NOMO-1 treated with dmso at 0.1 percent for 144 hours (cell line): ENCODE measurements around the gene HDAC9.

Source experiments
- DNase-seq: peaks from one replicate; lab custom pipeline; 2025; ENCODE audit not compliant: unreplicated experiment; lab: John Stamatoyannopoulos, UW

The HDAC9 gene

DNA sequence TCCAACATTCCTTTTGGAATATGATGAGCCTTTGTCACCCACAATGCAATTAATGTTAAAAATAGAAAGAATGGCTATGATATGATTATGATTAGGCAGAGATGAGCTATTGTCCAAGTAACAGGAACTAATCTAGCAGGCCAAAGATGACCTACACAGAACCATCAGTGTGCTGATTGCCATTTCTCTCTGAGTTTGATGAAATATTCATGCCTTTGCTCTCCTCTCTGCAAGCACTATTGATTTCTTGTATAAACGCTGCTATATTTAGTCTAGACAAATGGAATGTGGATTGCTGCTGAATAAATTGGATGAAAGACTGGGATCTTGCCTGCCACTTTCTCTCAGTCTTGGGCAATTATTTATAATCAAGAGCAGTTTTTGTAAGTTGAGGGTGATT lies 85.4 kb downstream of the HDAC9 start:
- no peak for DNase-seq

- DNase-seq, result no peak
Observed at GRCh38 chr7:18583305-18583704, 87.8 kb downstream of the HDAC9 start.

- DNase-seq, result peak; percentile 66
Observed at GRCh38 chr7:18590241-18590640, 94.7 kb downstream of the HDAC9 start.

DNA sequence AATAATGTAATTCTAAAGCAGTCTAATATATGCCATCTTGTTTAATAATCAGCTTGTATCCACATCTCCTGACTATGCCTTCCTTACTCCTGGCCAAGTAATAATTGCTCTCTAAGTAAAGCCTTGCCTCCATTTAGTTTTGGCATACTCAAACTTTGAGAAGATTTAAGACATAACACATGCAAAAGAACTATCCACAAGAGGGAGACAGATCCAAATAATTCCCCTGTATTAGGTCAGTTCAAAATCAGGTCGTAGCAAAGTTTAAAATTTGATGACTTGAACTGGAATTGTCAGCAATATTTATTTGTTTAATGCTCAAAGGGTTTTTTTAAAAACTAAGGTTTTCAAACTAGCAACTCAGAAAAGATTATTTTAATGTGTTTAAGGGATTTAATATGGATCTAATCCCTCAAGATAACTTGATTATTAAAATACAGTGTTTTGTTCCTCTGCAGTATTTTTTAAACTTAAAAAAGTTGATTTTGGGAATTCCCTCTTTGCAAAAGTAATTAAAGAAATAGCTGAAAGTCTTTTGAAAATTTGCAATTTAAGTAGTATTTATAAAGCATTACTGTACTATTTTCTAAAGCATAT lies 95.3 kb downstream of the HDAC9 start:
- no peak for DNase-seq

DNA sequence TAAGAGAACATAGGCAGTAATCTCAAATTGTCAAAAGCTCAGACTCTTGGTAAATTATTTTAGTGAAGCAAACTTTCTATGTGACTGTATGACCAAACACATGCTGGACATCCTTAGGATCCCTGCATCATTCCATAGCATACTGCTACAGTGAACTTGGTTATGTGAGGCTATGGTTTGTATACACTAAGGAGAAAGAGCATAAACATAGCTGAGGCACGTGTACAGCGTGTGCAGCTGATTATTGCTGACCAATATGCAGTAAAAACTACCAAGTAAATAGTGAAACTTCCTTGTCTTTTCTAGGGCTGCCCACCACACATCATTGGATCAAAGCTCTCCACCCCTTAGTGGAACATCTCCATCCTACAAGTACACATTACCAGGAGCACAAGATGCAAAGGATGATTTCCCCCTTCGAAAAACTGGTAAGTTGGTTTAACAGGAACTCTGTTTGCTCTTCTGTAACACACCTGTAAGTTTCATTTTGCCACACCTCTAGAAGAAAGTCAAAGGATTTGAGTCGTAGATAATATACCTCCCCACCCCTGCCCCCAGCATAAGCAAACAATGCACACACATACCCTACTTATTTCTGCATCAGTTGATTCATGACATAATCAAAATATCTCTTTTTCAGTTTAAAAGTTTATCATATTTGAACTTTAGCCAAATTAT lies 98.2 kb downstream of the HDAC9 start:
- DNase-seq, result no peak

DNA sequence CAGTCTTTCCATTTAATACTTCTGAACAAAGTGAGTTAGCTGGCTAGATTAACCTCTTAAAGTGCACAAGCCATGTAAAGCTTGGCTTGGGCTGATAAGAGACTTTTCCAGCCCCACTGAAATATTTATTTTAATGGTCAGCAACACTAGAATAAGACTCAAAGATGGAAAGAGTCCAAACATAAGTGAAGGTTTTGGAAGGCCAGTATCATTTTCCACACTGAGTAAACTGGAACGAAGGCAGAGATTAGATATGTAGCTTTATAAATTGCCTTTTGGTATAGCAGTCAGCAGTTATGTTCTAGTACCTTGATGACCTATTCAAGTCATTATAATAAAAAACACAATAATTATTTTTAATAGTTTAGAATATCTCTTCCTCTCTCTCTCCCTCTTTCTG lies 102.2 kb downstream of the HDAC9 start:
- DNase-seq, result no peak

GRCh38 chr7:18607025-18607424 lies 111.5 kb downstream of the HDAC9 start:
- no peak for DNase-seq

DNA sequence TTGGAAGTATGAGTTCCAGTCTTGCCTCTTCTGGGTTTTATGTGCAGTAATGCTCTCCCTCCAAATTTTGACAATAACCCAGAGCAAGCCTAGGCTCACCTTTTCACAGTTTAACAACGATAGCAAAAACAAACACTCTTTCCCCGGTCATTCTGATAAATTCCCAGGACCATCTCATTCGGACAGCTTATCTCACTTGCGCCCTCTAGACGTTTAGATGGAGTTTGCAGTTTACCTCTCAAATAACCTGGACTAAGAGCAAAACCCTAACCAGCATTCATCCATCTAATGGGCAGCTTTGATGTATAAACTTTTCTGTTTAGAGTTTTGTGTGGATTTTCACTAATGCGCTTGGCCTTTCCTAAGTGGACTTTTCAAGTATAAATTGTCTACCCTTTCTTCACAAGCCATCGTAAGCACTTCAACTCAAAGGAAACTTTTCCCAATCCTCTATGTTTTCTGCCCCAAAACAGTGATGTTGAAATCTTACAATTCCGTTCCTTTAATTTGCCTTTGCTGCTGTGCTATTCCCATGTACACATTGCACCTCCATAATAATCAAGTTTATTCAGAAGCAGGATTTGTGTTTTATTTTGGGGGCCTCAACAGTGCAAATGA lies 114.9 kb downstream of the HDAC9 start:
- DNase-seq, result no peak

DNA sequence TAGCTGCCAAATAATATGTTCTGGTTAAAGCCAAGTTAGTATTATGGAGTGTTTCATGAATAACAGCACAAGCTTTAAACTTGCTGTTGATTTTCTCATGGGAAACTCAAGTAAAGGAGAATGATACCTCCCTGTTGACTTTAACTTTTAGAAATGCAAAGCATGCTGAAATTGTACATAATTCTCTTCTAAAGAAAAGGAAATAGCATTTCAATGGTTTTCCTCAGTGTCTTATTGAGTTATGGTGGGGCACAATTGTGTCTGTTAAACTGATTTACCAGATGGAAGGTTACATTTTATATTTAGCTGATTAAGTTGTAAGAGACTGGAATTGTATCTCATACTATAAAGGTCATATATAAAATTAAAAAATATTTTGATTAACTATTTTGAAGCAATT lies 119.3 kb downstream of the HDAC9 start:
- DNase-seq, result no peak

- no peak for DNase-seq
Observed at GRCh38 chr7:18619311-18619710, 123.8 kb downstream of the HDAC9 start.

DNA sequence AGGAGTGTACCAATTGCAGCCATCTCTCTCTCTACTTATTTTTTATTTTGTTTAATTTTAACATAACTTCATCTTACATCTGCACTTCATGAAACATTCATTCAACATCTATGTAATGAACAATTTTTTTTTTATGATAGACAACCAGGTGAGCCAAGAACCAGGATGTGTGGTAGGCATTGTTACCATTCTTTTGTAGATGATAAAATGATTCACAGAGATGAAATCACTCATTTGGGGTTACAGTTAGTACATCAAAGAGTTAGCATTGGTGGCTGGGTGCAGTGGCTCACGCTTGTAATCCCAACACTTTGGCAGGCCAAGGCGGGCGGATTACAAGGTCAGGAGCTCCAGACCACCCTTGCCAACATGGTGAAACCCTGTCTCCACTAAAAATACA lies 127.8 kb downstream of the HDAC9 start:
- DNase-seq, result no peak

DNA sequence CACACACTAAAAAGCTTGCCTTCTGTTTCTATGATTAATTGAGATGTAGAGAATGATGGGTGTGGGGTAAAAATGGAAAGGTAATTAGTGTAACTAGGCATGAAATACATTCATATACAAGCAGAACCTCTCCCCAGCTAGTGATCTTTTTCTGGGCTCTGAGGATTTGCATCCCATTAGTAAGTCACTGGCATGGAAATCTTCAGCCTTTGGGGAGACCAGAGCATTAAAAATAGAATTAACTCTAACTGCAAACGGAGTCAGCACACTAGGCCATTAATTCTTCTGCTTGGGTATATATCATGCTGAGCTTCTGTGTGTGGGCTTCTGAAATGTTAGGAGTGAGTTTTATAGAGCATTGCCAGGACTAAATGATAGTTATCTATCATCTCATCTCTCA lies 128.9 kb downstream of the HDAC9 start:
- no peak for DNase-seq

DNA sequence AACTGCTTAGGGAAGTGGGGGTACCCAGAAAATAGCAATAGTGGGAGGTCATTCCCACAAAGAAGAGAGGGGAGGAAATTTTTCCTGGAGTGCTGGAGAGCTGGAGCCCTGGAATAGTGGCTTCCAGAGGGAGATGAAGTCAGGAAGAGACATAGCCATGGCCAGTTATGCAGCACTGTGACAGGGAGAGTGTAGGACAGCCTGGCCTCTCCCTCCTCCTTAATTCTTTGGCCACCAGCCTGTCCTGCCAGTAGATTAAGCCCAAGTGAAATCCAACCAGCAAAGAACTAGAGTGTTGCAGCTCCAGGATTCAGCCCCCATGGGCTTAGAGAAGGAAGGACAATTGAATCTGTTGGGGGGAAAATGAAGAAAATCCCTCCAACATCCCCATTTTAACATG lies 130.5 kb downstream of the HDAC9 start:
- DNase-seq, result no peak

- DNase-seq, result no peak
Observed at GRCh38 chr7:18626717-18627116, 131.2 kb downstream of the HDAC9 start.

DNA sequence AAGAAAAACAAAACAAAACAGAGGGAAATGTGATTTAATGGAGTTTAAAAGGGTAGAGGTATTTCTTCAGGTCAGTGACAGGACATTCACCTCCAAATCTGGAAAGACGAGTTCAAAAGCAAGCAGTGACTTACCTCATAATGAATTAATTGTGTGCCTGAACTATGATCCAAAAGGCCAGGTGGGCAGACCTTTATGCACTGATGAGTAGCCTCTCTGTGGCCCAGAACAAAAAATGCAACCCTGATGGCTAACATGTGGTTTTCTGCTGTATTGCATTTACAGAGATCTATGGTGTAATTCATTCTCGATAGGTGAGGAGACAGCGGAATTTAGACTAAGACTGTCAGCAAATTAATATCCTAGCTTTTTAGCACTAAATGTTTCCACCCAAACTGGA lies 142.0 kb downstream of the HDAC9 start:
- DNase-seq, result no peak

DNA sequence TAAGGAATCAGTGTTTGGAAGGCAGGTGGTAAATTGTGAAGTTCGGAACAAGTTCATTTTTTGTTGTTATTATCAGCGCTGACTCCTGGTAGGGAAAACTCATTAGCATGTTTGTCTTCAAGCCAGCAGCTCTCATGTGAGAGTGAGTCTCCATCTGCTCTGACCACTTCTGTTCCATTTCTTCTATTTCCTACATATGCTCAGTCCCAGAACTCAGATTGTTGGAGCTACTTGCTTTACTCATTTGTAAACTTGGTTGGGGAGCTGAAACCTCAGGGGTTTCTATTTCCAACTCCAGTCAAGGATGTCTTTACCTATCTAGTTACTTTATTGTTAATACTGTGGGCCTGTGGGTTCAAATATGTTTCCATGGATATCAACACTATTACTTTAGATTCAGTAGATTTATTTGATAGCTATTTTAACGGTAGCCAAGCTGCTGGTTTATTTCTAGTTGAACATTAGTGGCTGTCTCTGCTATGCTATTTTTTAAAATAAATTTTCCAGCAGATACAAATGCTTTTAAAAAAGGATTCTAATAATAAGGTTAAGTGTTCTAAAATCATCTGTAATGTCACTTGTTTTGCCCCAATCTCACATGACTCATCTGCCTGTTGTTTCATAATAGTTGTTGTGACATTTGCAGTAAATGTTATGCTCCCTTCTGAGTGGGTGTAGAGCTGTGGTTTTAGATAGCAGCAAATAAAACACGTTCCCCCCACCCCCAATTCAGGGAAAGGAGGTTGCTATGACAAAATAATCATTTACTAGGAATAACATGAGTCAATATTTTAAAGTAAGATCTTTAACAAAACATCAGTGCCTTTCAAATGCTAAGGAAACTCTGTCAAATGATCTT lies 143.3 kb downstream of the HDAC9 start:
- DNase-seq, result peak; percentile 52

DNA sequence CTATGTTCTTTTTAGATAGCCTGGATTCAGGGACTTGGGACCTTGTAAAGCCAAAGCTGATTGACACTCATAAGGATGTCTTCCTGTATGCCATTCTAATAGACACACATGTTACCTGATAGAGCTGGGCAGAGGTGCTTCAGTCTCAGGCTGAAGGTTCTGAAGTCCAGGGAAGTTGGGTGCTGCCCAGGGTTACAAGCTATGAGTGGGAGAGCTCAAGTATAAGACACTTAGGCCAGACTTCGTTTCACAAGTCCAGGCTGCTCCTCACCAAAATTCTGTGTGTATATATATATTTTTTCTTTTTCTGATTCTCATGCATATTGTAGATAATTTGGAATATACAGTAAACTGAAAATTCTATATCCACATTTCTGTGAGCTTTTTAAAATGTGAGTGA lies 144.2 kb downstream of the HDAC9 start:
- no peak for DNase-seq

- no peak for DNase-seq
Observed at GRCh38 chr7:18644981-18645380, 149.4 kb downstream of the HDAC9 start.

DNA sequence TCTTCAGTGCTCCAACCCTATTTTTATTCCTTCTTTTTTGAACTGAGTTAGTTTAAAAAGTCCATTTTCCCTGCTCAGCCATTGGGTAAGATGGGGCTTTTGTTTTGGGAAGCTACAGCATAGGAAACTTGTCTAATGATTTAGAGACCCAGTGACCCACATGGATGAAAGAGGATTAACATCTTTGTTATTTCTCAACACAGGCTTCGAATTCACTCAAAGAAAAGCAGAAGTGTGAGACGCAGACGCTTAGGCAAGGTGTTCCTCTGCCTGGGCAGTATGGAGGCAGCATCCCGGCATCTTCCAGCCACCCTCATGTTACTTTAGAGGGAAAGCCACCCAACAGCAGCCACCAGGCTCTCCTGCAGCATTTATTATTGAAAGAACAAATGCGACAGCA lies 152.0 kb downstream of the HDAC9 start:
- no peak for DNase-seq

DNA sequence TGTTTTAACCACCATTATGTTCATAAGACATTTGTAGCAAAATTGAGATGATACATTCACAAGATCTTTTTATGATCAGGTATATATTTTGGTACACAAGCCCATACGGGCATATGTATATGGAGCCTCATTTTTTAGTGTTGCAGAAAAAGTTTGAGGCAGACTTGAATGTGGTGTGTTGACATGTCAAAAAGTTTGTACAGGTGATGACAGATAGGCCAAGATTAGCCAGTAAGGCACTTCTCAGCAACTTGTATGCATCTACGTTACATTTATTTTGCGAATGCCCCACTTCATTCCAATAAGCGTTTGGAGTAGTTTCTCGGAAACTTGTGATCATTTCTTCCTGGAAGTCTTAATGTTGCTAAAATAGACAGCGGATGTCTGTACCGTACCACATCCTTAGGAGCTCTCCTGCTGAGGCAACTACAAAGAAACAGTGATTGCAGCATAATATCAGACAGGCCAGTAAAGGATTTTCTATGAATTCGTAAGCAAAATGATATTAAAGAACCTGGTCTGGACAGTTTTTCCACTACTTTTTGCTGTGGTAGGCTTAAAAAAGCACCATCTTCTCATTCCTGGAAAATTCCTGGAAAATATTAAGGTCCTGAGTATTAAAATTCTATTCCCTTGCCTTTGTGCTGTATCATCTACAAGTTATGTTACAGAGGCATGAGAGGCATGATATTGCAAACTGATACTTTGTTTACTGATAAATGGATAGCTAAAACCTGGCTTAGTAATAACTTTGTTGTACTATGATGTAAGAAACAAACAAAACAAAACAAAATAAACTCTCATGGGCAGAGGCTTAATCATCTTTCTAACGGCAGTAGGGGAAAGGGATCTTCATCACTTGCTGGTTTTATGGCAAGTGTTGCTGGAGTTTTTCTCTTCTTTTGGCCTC lies 153.6 kb downstream of the HDAC9 start:
- DNase-seq, result no peak
